CD14-positive monocyte (primary cell): ENCODE data around the gene LAMA3. TPM values are rescaled to one million over a fixed set of nuclear protein-coding genes. Genes with fewer than 3 reads are reported as not detected.

ENCODE experiments used
- DNase-seq, 3 donors: peaks; one replicate each; pipeline ENCODE4 v3.0.0-alpha.2; 2011 to 2022
- H2AFZ ChIP-seq: 2 replicates; pipeline ENCODE4 v1.6.0; 2012; ENCODE audit warnings: mild to moderate bottlenecking, low read depth, low read length, inconsistent platforms; ENCODE audit not compliant: insufficient read depth, poor library complexity, severe bottlenecking
- H3K27ac ChIP-seq, 2 donors: 1 replicate in 1 of 2; 2 replicates in 1 of 2; pipeline ENCODE4 v1.5.1; 2012 to 2013; ENCODE audit warnings: low read length in 2 of 2, control low read depth in 1 of 2, inconsistent platforms in 1 of 2, low read depth in 1 of 2, mild to moderate bottlenecking in 1 of 2
- H3K27me3 ChIP-seq, 2 donors: one replicate each; pipeline versions ENCODE4 v1.6.0 to v1.6.1; 2011 to 2013; ENCODE audit warnings: low read length in 2 of 2; ENCODE audit not compliant: control insufficient read depth in 2 of 2, insufficient read depth in 2 of 2
- H3K36me3 ChIP-seq, 2 donors: replicated peaks in 1 of 2; 1 replicate in 1 of 2; 2 replicates in 1 of 2; pipeline versions ENCODE4 v1.5.1 to v1.6.1; 2012 to 2013; ENCODE audit warnings: low read length in 2 of 2, control low read depth in 1 of 2, inconsistent platforms in 1 of 2, mild to moderate bottlenecking in 1 of 2; ENCODE audit not compliant: insufficient read depth in 2 of 2, control insufficient read depth in 1 of 2
- H3K4me1 ChIP-seq, 2 donors: 1 replicate in 1 of 2; 2 replicates in 1 of 2; pipeline versions ENCODE4 v1.5.1 to v1.6.1; 2012 to 2013; ENCODE audit warnings: low read length in 2 of 2, control low read depth in 1 of 2, inconsistent platforms in 1 of 2, mild to moderate bottlenecking in 1 of 2, moderate library complexity in 1 of 2; ENCODE audit not compliant: insufficient read depth in 2 of 2, control insufficient read depth in 1 of 2
- H3K4me2 ChIP-seq: replicated peaks from 2 replicates; pipeline ENCODE3; 2012; ENCODE audit warnings: low read length, moderate library complexity, mild to moderate bottlenecking; ENCODE audit not compliant: poor library complexity, severe bottlenecking; ENCODE audit errors: extremely low read depth
- H3K4me3 ChIP-seq, 3 experiments: fragments of 200-600 bp in 1 of 3; sonication (generic) in 1 of 3; replicated peaks in 1 of 3; 1 replicate in 2 of 3; 2 replicates in 1 of 3; pipeline ENCODE4 v1.5.1; 2011 to 2013; ENCODE audit warnings: low read length in 3 of 3, mild to moderate bottlenecking in 3 of 3, control low read depth in 2 of 3, low read depth in 2 of 3, inconsistent platforms in 1 of 3, moderate library complexity in 1 of 3
- H3K79me2 ChIP-seq: 2 replicates; pipeline ENCODE4 v1.6.0; 2012; ENCODE audit warnings: mild to moderate bottlenecking, control low read depth, inconsistent platforms, low read length, moderate library complexity; ENCODE audit not compliant: insufficient read depth
- H3K9ac ChIP-seq: 2 replicates; pipeline ENCODE4 v1.6.0; 2017; ENCODE audit warnings: low read length, mild to moderate bottlenecking; ENCODE audit not compliant: insufficient read depth, poor library complexity, severe bottlenecking
- H3K9me3 ChIP-seq, 2 donors: replicated peaks in 1 of 2; 1 replicate in 1 of 2; 2 replicates in 1 of 2; pipeline versions ENCODE4 v1.5.1 to v1.6.1; 2012 to 2013; ENCODE audit warnings: low read length in 2 of 2, control low read depth in 1 of 2; ENCODE audit not compliant: control insufficient read depth in 1 of 2, insufficient read depth in 1 of 2
- H4K20me1 ChIP-seq: 2 replicates; pipeline ENCODE4 v1.6.0; 2012; ENCODE audit warnings: mild to moderate bottlenecking, low read length, control low read depth, moderate library complexity; ENCODE audit not compliant: insufficient read depth
- H3K27ac Mint-ChIP-seq, 7 donors: one replicate each; pipeline ENCODE4 v1.8.0; 2020; ENCODE audit warnings: mild to moderate bottlenecking in 7 of 7, mixed read lengths in 7 of 7, moderate library complexity in 6 of 7, inconsistent platforms in 2 of 7
- H3K27me3 Mint-ChIP-seq, 3 donors: one replicate each; pipeline ENCODE4 v1.8.0; 2021 to 2022; ENCODE audit warnings: low read depth in 3 of 3, mild to moderate bottlenecking in 3 of 3, mixed read lengths in 3 of 3, moderate library complexity in 3 of 3, inconsistent platforms in 1 of 3
- H3K36me3 Mint-ChIP-seq, 2 donors: one replicate each; pipeline ENCODE4 v1.8.0; 2020; ENCODE audit warnings: mixed read lengths in 2 of 2, inconsistent platforms in 1 of 2, mild to moderate bottlenecking in 1 of 2
- H3K4me1 Mint-ChIP-seq: one replicate; pipeline ENCODE4 v1.8.0; 2020; ENCODE audit warnings: mild to moderate bottlenecking, mixed read lengths
- H3K4me3 Mint-ChIP-seq, 2 donors: one replicate each; pipeline ENCODE4 v1.8.0; 2020; ENCODE audit warnings: mild to moderate bottlenecking in 2 of 2, mixed read lengths in 2 of 2, moderate library complexity in 1 of 2
- H3K9me3 Mint-ChIP-seq, 7 donors: one replicate each; pipeline ENCODE4 v1.8.0; 2020 to 2022; ENCODE audit warnings: mixed read lengths in 7 of 7, mild to moderate bottlenecking in 6 of 7, moderate library complexity in 6 of 7, inconsistent platforms in 2 of 7
- CTCF ChIP-seq: fragments of 200-600 bp; IDR thresholded peaks from one replicate; pipeline ENCODE4 v1.8.0; 2022; ENCODE audit warnings: antibody characterized with exemption, mild to moderate bottlenecking
- WGBS: methylation state at CpG from one replicate; pipeline ENCODE4 v1.1.5; 2013; ENCODE audit warnings: missing lambda C conversion rate; ENCODE audit not compliant: insufficient coverage; 5-methylcytosine and 5-hydroxymethylcytosine counted together
- intact Hi-C, 2 donors: fragments of 100-400 bp; cut with micrococcal nuclease; formaldehyde crosslinking; loops; one replicate each; pipeline versions ENCODE4 v1.15.0 to v1.15.1; 2023
- polyA plus RNA-seq, 3 donors: library from polyadenylated mRNA; depleted of rRNA in 1 of 3; unstranded in 2 of 3; stranded (reverse) in 1 of 3; fragments of 300-500 nt in 2 of 3; fragments of >200 nt in 1 of 3; fragmentation: Illumina TruSeq in 2 of 3; gene quantifications; 1 replicate in 2 of 3; 2 replicates in 1 of 3; pipeline ENCODE4 v1.2.3, GENCODE V29; 2012 to 2021

Gene LAMA3
- polyA plus RNA-seq, 3 donors, result not detected

GRCh38 chr18:23853448-23854195, 164.4 kb downstream of the LAMA3 start:
- Histone ChIP-seq H3K36me3 (no peaks in the 10 kb centered on the region), H3K4me1 (peaks cover 6 to 7% of the 10 kb centered on the region in 2 donors), H3K9ac (no peak overlapping the region), H3K4me3 (no peak overlapping the region), H3K79me2 (no peaks in the 10 kb centered on the region), H3K27me3 (no peaks in the 10 kb centered on the region), H2AFZ (no peak overlapping the region), H3K4me2 (no peak overlapping the region), H3K27ac (no peak overlapping the region), H4K20me1 (no peaks in the 10 kb centered on the region), H3K9me3 (no peaks in the 10 kb centered on the region)
- no peak for TF ChIP-seq CTCF
- no peak for DNase-seq
- Mint-ChIP-seq H3K4me3 (no peak overlapping the region), H3K9me3 (peaks cover 0 to 2% (median 0%) of the 10 kb centered on the region in 7 donors), H3K27me3 (peaks cover 0 to 2% (median 0%) of the 10 kb centered on the region in 3 donors), H3K27ac (no peak overlapping the region), H3K36me3 (no peaks in the 10 kb centered on the region), H3K4me1 (peaks cover 14% of the 10 kb centered on the region)
- intact Hi-C loops, result no loop called here
- WGBS, result 93% methylated on average over 6 of the region's 8 CpGs

- Histone ChIP-seq H3K4me1 (peaks cover 11 to 16% of the 10 kb centered on the region in 2 donors), H3K9me3 (no peaks in the 10 kb centered on the region), H3K9ac (no peak overlapping the region), H3K4me2 (no peak overlapping the region), H3K27ac (no peak overlapping the region), H2AFZ (no peak overlapping the region), H3K36me3 (no peaks in the 10 kb centered on the region), H4K20me1 (no peaks in the 10 kb centered on the region), H3K4me3 (no peak overlapping the region), H3K27me3 (no peaks in the 10 kb centered on the region), H3K79me2 (no peaks in the 10 kb centered on the region)
- Mint-ChIP-seq H3K9me3 (peaks cover 0 to 2% (median 0%) of the 10 kb centered on the region in 7 donors), H3K4me3 (no peak overlapping the region), H3K4me1 (peaks cover 24% of the 10 kb centered on the region), H3K27ac (no peak overlapping the region), H3K36me3 (no peaks in the 10 kb centered on the region), H3K27me3 (peaks cover 0 to 2% (median 0%) of the 10 kb centered on the region in 3 donors)
- no CpG with 5 or more reads among the region's 5 CpGs for WGBS
- intact Hi-C loops, result no loop called here
- no peak for DNase-seq
- no peak for TF ChIP-seq CTCF
Measured at GRCh38 chr18:23855721-23856120, 166.5 kb downstream of the LAMA3 start.
